Activated CD4-positive, alpha-beta T cell treated with anti-CD3 and anti-CD28 coated beads for 36 hours (primary cell): ENCODE measurements around the gene LCLAT1. TPM values are rescaled to one million over a fixed set of nuclear protein-coding genes. Genes with fewer than 3 reads are reported as not detected.
"Not testable (repeated sequence)": the region's sequence is repeated elsewhere in the genome, so short reads cannot be mapped to it uniquely, and the experiment has no call there.

ENCODE experiments used
- ATAC-seq: fragments of 200-7000 bp; cut with Tn5 transposase; one replicate; pipeline ENCODE4 v1.10.0; 2021; ENCODE audit warnings: mild to moderate bottlenecking, moderate library complexity
- CTCF ChIA-PET: fragments of 350-600 bp; sonication (Branson Sonifier 250); formaldehyde crosslinking; loops from one replicate; lab custom pipeline; 2021; ENCODE audit warnings: antibody characterized with exemption; lab: Charles Lee
- POLR2A ChIA-PET: fragments of 350-600 bp; sonication (Branson Sonifier 250); formaldehyde crosslinking; loops from one replicate; lab custom pipeline; 2021; ENCODE audit warnings: antibody characterized with exemption, inconsistent platforms; lab: Charles Lee
- DNase-seq: peaks from one replicate; pipeline ENCODE4 v3.0.0-alpha.2; 2020
- H3K27ac Mint-ChIP-seq: one replicate; pipeline ENCODE4 v1.8.0; 2021; ENCODE audit warnings: mixed read lengths
- H3K27me3 Mint-ChIP-seq: one replicate; pipeline ENCODE4 v1.8.0; 2021; ENCODE audit warnings: mixed read lengths
- H3K36me3 Mint-ChIP-seq: one replicate; pipeline ENCODE4 v1.8.0; 2021; ENCODE audit warnings: low read depth, mixed read lengths
- H3K4me1 Mint-ChIP-seq: one replicate; pipeline ENCODE4 v1.8.0; 2021; ENCODE audit warnings: mixed read lengths
- H3K4me3 Mint-ChIP-seq: one replicate; pipeline ENCODE4 v1.8.0; 2021; ENCODE audit warnings: mild to moderate bottlenecking, moderate library complexity, mixed read lengths
- H3K9me3 Mint-ChIP-seq: one replicate; pipeline ENCODE4 v1.8.0; 2021; ENCODE audit warnings: low read depth, mixed read lengths
- intact Hi-C, 2 experiments: fragments of 100-400 bp; cut with DNase I in 1 of 2; cut with micrococcal nuclease in 1 of 2; formaldehyde crosslinking; loops; one replicate each; pipeline versions ENCODE4 v1.14.2 to v1.15.1; 2022 to 2024; cut with DNase I, micrococcal nuclease
- total RNA-seq, 2 experiments: library from RNA; stranded (reverse); gene quantifications; one replicate each; pipeline ENCODE4 v1.2.3, GENCODE V29; 2021

LCLAT1 gene
- total RNA-seq, 2 experiments from 2014 or later: 18.5 to 21.7 TPM

- peaks cover 29% of the 10 kb centered on the region for H3K4me1 Mint-ChIP-seq
- no peaks in the 10 kb centered on the region for H3K27me3 Mint-ChIP-seq
- POLR2A ChIA-PET: no interaction called here
- peak; percentile 36 for ATAC-seq
- no peaks in the 10 kb centered on the region for H3K9me3 Mint-ChIP-seq
- DNase-seq: no peak
- CTCF ChIA-PET: interaction anchor here (0.7 kb wide), 1 partner anchor 86 kb away, joined by 4 read pairs; no protein-coding TSS in a partner anchor
- H3K36me3 Mint-ChIP-seq: peaks cover 24% of the 10 kb centered on the region
- no peak overlapping the region for H3K27ac Mint-ChIP-seq
- H3K4me3 Mint-ChIP-seq: no peak overlapping the region
- intact Hi-C loops: loop anchor here in 1 of 2 experiments (5.0 kb wide), 1 partner anchor 418 kb away; no protein-coding TSS in a partner anchor
These were observed 178.7 kb downstream of the LCLAT1 start for GRCh38 chr2:30625701-30626100.

- DNase-seq (no peak), ATAC-seq (no peak)
- ChIA-PET POLR2A (no interaction called here), CTCF (interaction anchor here (0.6 kb wide), 1 partner anchor 418 kb away, joined by 4 read pairs; no protein-coding TSS in a partner anchor)
- Mint-ChIP-seq H3K4me3 (no peak overlapping the region), H3K4me1 (peaks cover 36% of the 10 kb centered on the region), H3K27ac (no peak overlapping the region), H3K27me3 (no peaks in the 10 kb centered on the region), H3K9me3 (no peaks in the 10 kb centered on the region), H3K36me3 (peaks cover 19% of the 10 kb centered on the region)
- intact Hi-C loops: loop anchor here in 1 of 2 experiments (5.0 kb wide), 1 partner anchor 419 kb away; no protein-coding TSS in a partner anchor
These were observed 179.4 kb downstream of the LCLAT1 start for GRCh38 chr2:30626397-30626796.

GRCh38 chr2:30627151-30627550 lies 180.1 kb downstream of the LCLAT1 start:
- no peak for ATAC-seq
- no peak overlapping the region for H3K4me3 Mint-ChIP-seq
- ChIA-PET POLR2A (no interaction called here), CTCF (interaction anchor here (0.6 to 0.8 kb wide), 2 partner anchors 413 to 418 kb away, joined by 3 to 4 read pairs; no protein-coding TSS in a partner anchor)
- H3K27me3 Mint-ChIP-seq: no peaks in the 10 kb centered on the region
- intact Hi-C loops: loop anchor here in 1 of 2 experiments (5.0 kb wide), 1 partner anchor 420 kb away; no protein-coding TSS in a partner anchor
- no peaks in the 10 kb centered on the region for H3K9me3 Mint-ChIP-seq
- DNase-seq: no peak
- H3K27ac Mint-ChIP-seq: no peak overlapping the region
- peaks cover 14% of the 10 kb centered on the region for H3K36me3 Mint-ChIP-seq
- peaks cover 36% of the 10 kb centered on the region for H3K4me1 Mint-ChIP-seq

GRCh38 chr2:30628341-30628740 lies 181.3 kb downstream of the LCLAT1 start:
- H3K36me3 Mint-ChIP-seq: peaks cover 5% of the 10 kb centered on the region
- ChIA-PET POLR2A (no interaction called here), CTCF (interaction anchor here (0.6 to 0.8 kb wide), 2 partner anchors 105 to 173 kb away, joined by 3 read pairs; no protein-coding TSS in a partner anchor)
- no peak overlapping the region for H3K4me3 Mint-ChIP-seq
- no peaks in the 10 kb centered on the region for H3K9me3 Mint-ChIP-seq
- no peak overlapping the region for H3K27ac Mint-ChIP-seq
- H3K4me1 Mint-ChIP-seq: peaks cover 33% of the 10 kb centered on the region
- intact Hi-C loops: loop anchor here in 1 of 2 experiments (5.0 kb wide), 1 partner anchor 421 kb away; no protein-coding TSS in a partner anchor
- ATAC-seq: no peak
- no peaks in the 10 kb centered on the region for H3K27me3 Mint-ChIP-seq
- DNase-seq: no peak

GRCh38 chr2:30629866-30630265 lies 182.8 kb downstream of the LCLAT1 start:
- H3K27ac Mint-ChIP-seq: no peak overlapping the region
- intact Hi-C loops: loop anchor here in 1 of 2 experiments (5.0 kb wide), 1 partner anchor 423 kb away; no protein-coding TSS in a partner anchor
- no peak overlapping the region for H3K4me3 Mint-ChIP-seq
- H3K36me3 Mint-ChIP-seq: no peaks in the 10 kb centered on the region
- DNase-seq (no peak), ATAC-seq (no peak)
- CTCF ChIA-PET: interaction anchor here (0.6 to 0.7 kb wide), 2 partner anchors 20 to 421 kb away, joined by 3 to 4 read pairs; no protein-coding TSS in a partner anchor
- no peaks in the 10 kb centered on the region for H3K9me3 Mint-ChIP-seq
- POLR2A ChIA-PET: no interaction called here
- no peaks in the 10 kb centered on the region for H3K27me3 Mint-ChIP-seq
- H3K4me1 Mint-ChIP-seq: peaks cover 32% of the 10 kb centered on the region

GRCh38 chr2:30631051-30631671 lies 184.1 kb downstream of the LCLAT1 start:
- no peaks in the 10 kb centered on the region for H3K9me3 Mint-ChIP-seq
- no peaks in the 10 kb centered on the region for H3K36me3 Mint-ChIP-seq
- ATAC-seq (no peak), DNase-seq (no peak)
- peaks cover 24% of the 10 kb centered on the region for H3K4me1 Mint-ChIP-seq
- H3K27ac Mint-ChIP-seq: no peak overlapping the region
- intact Hi-C loops: no loop called here
- no peaks in the 10 kb centered on the region for H3K27me3 Mint-ChIP-seq
- CTCF ChIA-PET: interaction anchor here (1.5 kb wide), 1 partner anchor 466 kb away, joined by 3 read pairs; no protein-coding TSS in a partner anchor
- POLR2A ChIA-PET: no interaction called here
- H3K4me3 Mint-ChIP-seq: no peak overlapping the region

- Mint-ChIP-seq H3K36me3 (peaks cover 2% of the 10 kb centered on the region), H3K27ac (no peak overlapping the region), H3K9me3 (no peaks in the 10 kb centered on the region), H3K27me3 (no peaks in the 10 kb centered on the region), H3K4me3 (no peak overlapping the region), H3K4me1 (peaks cover 13% of the 10 kb centered on the region)
- ChIA-PET CTCF (interaction anchor here (1.1 to 1.7 kb wide), 3 partner anchors 9 to 468 kb away, joined by 3 to 7 read pairs (median 4); no protein-coding TSS in a partner anchor), POLR2A (no interaction called here)
- intact Hi-C loops: no loop called here
- no peak for ATAC-seq
- DNase-seq: no peak
These were observed 186.0 kb downstream of the LCLAT1 start for GRCh38 chr2:30633039-30633438.

- H3K9me3 Mint-ChIP-seq: no peaks in the 10 kb centered on the region
- H3K36me3 Mint-ChIP-seq: peaks cover 19% of the 10 kb centered on the region
- no peak overlapping the region for H3K27ac Mint-ChIP-seq
- ChIA-PET CTCF (interaction anchor here (0.7 kb wide), 1 partner anchor 598 kb away, joined by 3 read pairs; no protein-coding TSS in a partner anchor), POLR2A (no interaction called here)
- no peak for DNase-seq
- no peak for ATAC-seq
- no peak overlapping the region for H3K4me3 Mint-ChIP-seq
- no peaks in the 10 kb centered on the region for H3K27me3 Mint-ChIP-seq
- intact Hi-C loops: no loop called here
- H3K4me1 Mint-ChIP-seq: peaks cover under 1% of the 10 kb centered on the region
These were observed 189.3 kb downstream of the LCLAT1 start for GRCh38 chr2:30636311-30636710.

- Mint-ChIP-seq H3K4me1 (no peaks in the 10 kb centered on the region), H3K27ac (no peak overlapping the region), H3K27me3 (no peaks in the 10 kb centered on the region), H3K9me3 (no peaks in the 10 kb centered on the region), H3K4me3 (no peak overlapping the region), H3K36me3 (peaks cover 21% of the 10 kb centered on the region)
- ATAC-seq (no peak), DNase-seq (no peak)
- ChIA-PET CTCF (no interaction called here), POLR2A (no interaction called here)
- intact Hi-C loops: no loop called here
These were observed 192.8 kb downstream of the LCLAT1 start for GRCh38 chr2:30639836-30640235.

- ChIA-PET CTCF (interaction anchor here (0.5 to 1.2 kb wide), 6 partner anchors 9 to 831 kb away, joined by 3 to 4 read pairs (median 3); no protein-coding TSS in a partner anchor), POLR2A (no interaction called here)
- peaks cover 19% of the 10 kb centered on the region for H3K36me3 Mint-ChIP-seq
- H3K4me3 Mint-ChIP-seq: no peak overlapping the region
- H3K9me3 Mint-ChIP-seq: no peaks in the 10 kb centered on the region
- DNase-seq (no peak), ATAC-seq (no peak)
- no peaks in the 10 kb centered on the region for H3K27me3 Mint-ChIP-seq
- H3K4me1 Mint-ChIP-seq: no peaks in the 10 kb centered on the region
- H3K27ac Mint-ChIP-seq: no peak overlapping the region
- intact Hi-C loops: no loop called here
These were observed 194.8 kb downstream of the LCLAT1 start for GRCh38 chr2:30641765-30642345.

GRCh38 chr2:30643013-30643412 lies 196.0 kb downstream of the LCLAT1 start:
- intact Hi-C loops, POLR2A ChIA-PET: not testable (repeated sequence)

More at GRCh38 chr2:30643013-30643412, 196.0 kb downstream of the LCLAT1 start:
- ATAC-seq, H3K4me3 Mint-ChIP-seq, H3K27me3 Mint-ChIP-seq, DNase-seq, H3K9me3 Mint-ChIP-seq, CTCF ChIA-PET, H3K27ac Mint-ChIP-seq, H3K4me1 Mint-ChIP-seq: not testable (repeated sequence)
- peaks cover 19% of the 10 kb centered on the region for H3K36me3 Mint-ChIP-seq
